Vagina (tissue), 2 donors: ENCODE measurements around the gene PRUNE1. TPM values are rescaled to one million over a fixed set of nuclear protein-coding genes. Genes with fewer than 3 reads are reported as not detected.

Experiments
- DNase-seq, 2 donors: peaks; one replicate each; pipeline ENCODE4 v3.0.0-alpha.2; 2017; ENCODE audit errors: extremely low spot score in 2 of 2
- H3K27ac ChIP-seq: fragments of 200-600 bp; sonication (generic); one replicate; pipeline ENCODE4 v1.5.1; 2019
- H3K27me3 ChIP-seq: fragments of 200-600 bp; sonication (generic); one replicate; pipeline ENCODE4 v1.5.1; 2019
- H3K36me3 ChIP-seq, 2 donors: fragments of 200-600 bp; sonication (generic); one replicate each; pipeline ENCODE4 v1.5.1; 2017 to 2019
- H3K4me1 ChIP-seq: fragments of 200-600 bp; sonication (generic); one replicate; pipeline ENCODE4 v1.5.1; 2019
- H3K4me3 ChIP-seq, 2 donors: fragments of 200-600 bp; sonication (generic); 1 replicate in 1 of 2; 2 replicates in 1 of 2; pipeline ENCODE4 v1.5.1; 2016 to 2019
- H3K9me3 ChIP-seq: fragments of 200-600 bp; sonication (generic); one replicate; pipeline ENCODE4 v1.5.1; 2019
- CTCF ChIP-seq, 3 experiments: fragments of 450-650 bp in 2 of 3; fragments of 200-600 bp in 1 of 3; sonication (generic) in 1 of 3; IDR thresholded peaks; one replicate each; pipeline ENCODE4 v1.5.1; 2017 to 2019; ENCODE audit warnings: antibody characterized with exemption in 3 of 3, mild to moderate bottlenecking in 2 of 3, moderate library complexity in 2 of 3
- POLR2A ChIP-seq, 2 donors: fragments of 450-650 bp; IDR thresholded peaks; one replicate each; pipeline ENCODE4 v1.6.1; 2017; ENCODE audit warnings: antibody characterized with exemption in 2 of 2, mild to moderate bottlenecking in 2 of 2, moderate library complexity in 2 of 2
- POLR2AphosphoS5 ChIP-seq, 2 donors: sonication (generic); formaldehyde crosslinking; IDR thresholded peaks; one replicate each; pipeline ENCODE4 v1.9.0; 2017; ENCODE audit warnings: antibody characterized with exemption in 2 of 2, mild to moderate bottlenecking in 2 of 2, low read depth in 1 of 2; ENCODE audit not compliant: insufficient read depth in 1 of 2
- intact Hi-C: fragments of 100-400 bp; cut with DNase I; formaldehyde crosslinking; loops from one replicate; pipeline ENCODE4 v1.15.1; 2023
- total RNA-seq: library from RNA; depleted of rRNA; stranded (reverse); fragments of >200 nt; gene quantifications from one replicate; pipeline ENCODE4 v1.2.3, GENCODE V29; 2016

PRUNE1 gene
- total RNA-seq, 1 donor from 2014 or later, result 25.5 TPM

- no peak for TF ChIP-seq POLR2A (IDR thresholded peaks at IDR 0.05)
- peak; percentile 61 to 72 (median 65) for TF ChIP-seq CTCF (IDR thresholded peaks at IDR 0.05)
- peak in 1 of 2 donors; percentile 32 for TF ChIP-seq POLR2AphosphoS5 (IDR thresholded peaks at IDR 0.05; ENCODE audit: insufficient read depth in 1 of 2, low read depth in 1 of 2)
- Histone ChIP-seq H3K9me3 (no peaks in the 10 kb centered on the region), H3K4me3 (peak overlapping the region in 1 of 2 donors; percentile 2), H3K27ac (peak overlapping the region; percentile 78), H3K4me1 (peaks cover 13% of the 10 kb centered on the region), H3K36me3 (peaks cover 0 to 32% of the 10 kb centered on the region in 2 donors), H3K27me3 (no peaks in the 10 kb centered on the region)
- no peak for DNase-seq
- intact Hi-C loops, result no loop called here
These were observed 12.4 kb upstream of the PRUNE1 start for GRCh38 chr1:150995896-150996295.

GRCh38 chr1:150997126-150997872 lies 10.9 kb upstream of the PRUNE1 start:
- intact Hi-C loops, result no loop called here
- H3K36me3 ChIP-seq, result peaks cover 0 to 43% of the 10 kb centered on the region in 2 donors
- TF ChIP-seq POLR2A (IDR thresholded peaks at IDR 0.05) (no peak), POLR2AphosphoS5 (IDR thresholded peaks at IDR 0.05; ENCODE audit: insufficient read depth in 1 of 2, low read depth in 1 of 2) (no peak), CTCF (IDR thresholded peaks at IDR 0.05) (no peak)

GRCh38 chr1:150997949-150998348 lies 10.3 kb upstream of the PRUNE1 start:
- Histone ChIP-seq H3K27me3 (no peaks in the 10 kb centered on the region), H3K9me3 (no peaks in the 10 kb centered on the region), H3K27ac (no peak overlapping the region), H3K36me3 (peaks cover 0 to 43% of the 10 kb centered on the region in 2 donors), H3K4me1 (peaks cover 23% of the 10 kb centered on the region), H3K4me3 (no peak overlapping the region)
- intact Hi-C loops, result no loop called here
- no peak for DNase-seq
- no peak for TF ChIP-seq CTCF (IDR thresholded peaks at IDR 0.05)
- no peak for TF ChIP-seq POLR2A (IDR thresholded peaks at IDR 0.05)
- TF ChIP-seq POLR2AphosphoS5 (IDR thresholded peaks at IDR 0.05; ENCODE audit: insufficient read depth in 1 of 2, low read depth in 1 of 2), result no peak

More at GRCh38 chr1:150997126-150997872, 10.9 kb upstream of the PRUNE1 start:
- Histone ChIP-seq H3K27ac (no peak overlapping the region), H3K4me1 (peaks cover 17% of the 10 kb centered on the region), H3K27me3 (no peaks in the 10 kb centered on the region), H3K4me3 (no peak overlapping the region), H3K9me3 (no peaks in the 10 kb centered on the region)
- no peak for DNase-seq

GRCh38 chr1:150999051-150999674 lies 9.1 kb upstream of the PRUNE1 start:
- no peaks in the 10 kb centered on the region for H3K27me3 ChIP-seq
- no peak overlapping the region for H3K4me3 ChIP-seq
- H3K36me3 ChIP-seq, result peaks cover 0 to 43% of the 10 kb centered on the region in 2 donors
- TF ChIP-seq POLR2A (IDR thresholded peaks at IDR 0.05) (no peak), CTCF (IDR thresholded peaks at IDR 0.05) (no peak), POLR2AphosphoS5 (IDR thresholded peaks at IDR 0.05; ENCODE audit: insufficient read depth in 1 of 2, low read depth in 1 of 2) (no peak)
- intact Hi-C loops, result no loop called here
- peaks cover 36% of the 10 kb centered on the region for H3K4me1 ChIP-seq
- no peaks in the 10 kb centered on the region for H3K9me3 ChIP-seq
- no peak overlapping the region for H3K27ac ChIP-seq
- no peak for DNase-seq

GRCh38 chr1:150999926-151000325 lies 8.3 kb upstream of the PRUNE1 start:
- no peak overlapping the region for H3K4me3 ChIP-seq
- H3K27me3 ChIP-seq, result no peaks in the 10 kb centered on the region
- no peaks in the 10 kb centered on the region for H3K9me3 ChIP-seq
- intact Hi-C loops, result no loop called here
- no peak for TF ChIP-seq POLR2A (IDR thresholded peaks at IDR 0.05)
- no peak for TF ChIP-seq POLR2AphosphoS5 (IDR thresholded peaks at IDR 0.05; ENCODE audit: insufficient read depth in 1 of 2, low read depth in 1 of 2)
- TF ChIP-seq CTCF (IDR thresholded peaks at IDR 0.05), result no peak
- H3K27ac ChIP-seq, result no peak overlapping the region
- DNase-seq, result no peak
- H3K36me3 ChIP-seq, result peaks cover 0 to 43% of the 10 kb centered on the region in 2 donors
- peaks cover 43% of the 10 kb centered on the region for H3K4me1 ChIP-seq
